ENCODE data around the gene CSTF3.
"Not testable (repeated sequence)": the region's sequence is repeated elsewhere in the genome, so short reads cannot be mapped to it uniquely, and the experiment has no call there.

Gene CSTF3

DNA sequence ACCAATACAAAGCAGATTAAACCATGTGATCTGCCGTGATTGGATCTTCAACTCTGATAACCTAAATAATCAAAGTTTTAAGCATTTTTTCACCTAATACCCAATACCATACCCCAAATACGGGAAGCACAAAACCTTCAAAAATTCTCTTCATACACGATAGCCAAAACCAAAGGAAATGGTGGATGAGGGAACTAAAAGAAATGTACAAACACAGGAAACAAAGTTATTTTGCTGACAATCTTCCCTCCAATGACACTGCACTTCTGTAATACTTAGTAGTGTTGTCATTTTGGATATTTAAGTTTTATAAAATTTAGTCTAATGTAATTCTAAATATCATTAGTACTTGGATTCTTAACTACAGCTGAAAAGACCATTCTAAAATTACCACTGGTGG is 27.0 kb downstream of the CSTF3 start:
- H3K27ac Mint-ChIP-seq: no peak overlapping the region
- no peak overlapping the region for H3K4me3 Mint-ChIP-seq
- DNase-seq (no peak), ATAC-seq (no peak)
- H3K27me3 Mint-ChIP-seq: no peaks in the 10 kb centered on the region
- H3K4me1 Mint-ChIP-seq: no peaks in the 10 kb centered on the region
- H3K9me3 Mint-ChIP-seq: no peaks in the 10 kb centered on the region

- DNase-seq (no peak), ATAC-seq (no peak)
- peaks cover 4% of the 10 kb centered on the region for H3K4me1 Mint-ChIP-seq
- no peaks in the 10 kb centered on the region for H3K9me3 Mint-ChIP-seq
- no peaks in the 10 kb centered on the region for H3K27me3 Mint-ChIP-seq
- H3K4me3 Mint-ChIP-seq: no peak overlapping the region
- no peak overlapping the region for H3K27ac Mint-ChIP-seq
Observed at GRCh38 chr11:33133761-33134160, 27.5 kb downstream of the CSTF3 start.

GRCh38 chr11:33132510-33132909 is 28.8 kb downstream of the CSTF3 start:
- no peaks in the 10 kb centered on the region for H3K27me3 Mint-ChIP-seq
- peaks cover 7% of the 10 kb centered on the region for H3K4me1 Mint-ChIP-seq
- no peak for ATAC-seq
- no peak overlapping the region for H3K27ac Mint-ChIP-seq
- DNase-seq: no peak
- H3K9me3 Mint-ChIP-seq: no peaks in the 10 kb centered on the region
- H3K4me3 Mint-ChIP-seq: no peak overlapping the region

GRCh38 chr11:33128739-33129138 is 32.5 kb downstream of the CSTF3 start:
- peaks cover 27% of the 10 kb centered on the region for H3K4me1 Mint-ChIP-seq
- ATAC-seq (no peak), DNase-seq (no peak)
- no peaks in the 10 kb centered on the region for H3K27me3 Mint-ChIP-seq
- H3K27ac Mint-ChIP-seq: no peak overlapping the region
- no peaks in the 10 kb centered on the region for H3K9me3 Mint-ChIP-seq
- peak overlapping the region in 1 of 2 donors; percentile 12 for H3K4me3 Mint-ChIP-seq

DNA sequence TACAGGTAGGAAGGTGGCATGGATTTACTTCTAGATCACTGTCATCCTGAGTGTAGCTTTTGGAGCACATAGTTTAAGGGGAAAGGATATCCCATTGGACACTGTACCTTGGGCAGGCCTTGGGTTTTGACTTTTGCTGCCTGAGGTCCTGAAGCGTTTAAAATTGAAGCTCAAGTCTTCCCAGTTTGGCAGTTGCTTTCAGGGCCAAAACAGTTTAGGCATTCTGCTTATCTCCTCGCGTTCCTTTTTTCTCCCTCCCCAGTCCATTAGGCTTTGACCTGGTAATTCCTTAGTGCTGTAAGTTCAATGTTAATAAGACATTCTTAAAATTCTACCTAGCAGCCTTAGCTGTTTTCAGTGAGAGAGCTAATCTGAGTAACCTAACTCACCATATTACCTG is 35.7 kb downstream of the CSTF3 start:
- Mint-ChIP-seq H3K9me3 (no peaks in the 10 kb centered on the region), H3K4me1 (peaks cover 27% of the 10 kb centered on the region), H3K4me3 (no peak overlapping the region), H3K27ac (no peak overlapping the region), H3K27me3 (no peaks in the 10 kb centered on the region)
- ATAC-seq (no peak), DNase-seq (no peak)

DNA sequence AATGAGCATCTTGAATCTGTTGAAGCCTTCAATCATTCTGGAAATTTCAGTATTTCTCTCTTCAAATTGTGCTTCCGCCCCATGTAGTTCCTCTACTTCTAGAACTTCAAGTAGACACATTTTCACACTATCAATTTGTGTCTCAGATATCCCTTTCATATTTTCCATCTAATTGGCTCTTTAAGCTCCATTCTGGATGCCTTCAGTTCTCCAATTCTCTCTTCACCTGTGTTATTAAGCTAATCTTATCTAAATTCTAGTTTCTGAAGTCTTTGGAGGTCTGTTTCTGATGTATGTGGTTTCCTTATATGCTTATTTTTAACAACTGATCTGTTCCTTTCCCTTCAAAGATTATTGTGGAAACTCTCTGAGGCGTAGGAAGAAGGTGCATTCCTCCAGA is 36.3 kb downstream of the CSTF3 start:
- Mint-ChIP-seq H3K4me3 (no peak overlapping the region), H3K9me3 (no peaks in the 10 kb centered on the region), H3K4me1 (peaks cover 27% of the 10 kb centered on the region), H3K27ac (no peak overlapping the region), H3K27me3 (no peaks in the 10 kb centered on the region)
- DNase-seq: no peak
- ATAC-seq: no peak

DNA sequence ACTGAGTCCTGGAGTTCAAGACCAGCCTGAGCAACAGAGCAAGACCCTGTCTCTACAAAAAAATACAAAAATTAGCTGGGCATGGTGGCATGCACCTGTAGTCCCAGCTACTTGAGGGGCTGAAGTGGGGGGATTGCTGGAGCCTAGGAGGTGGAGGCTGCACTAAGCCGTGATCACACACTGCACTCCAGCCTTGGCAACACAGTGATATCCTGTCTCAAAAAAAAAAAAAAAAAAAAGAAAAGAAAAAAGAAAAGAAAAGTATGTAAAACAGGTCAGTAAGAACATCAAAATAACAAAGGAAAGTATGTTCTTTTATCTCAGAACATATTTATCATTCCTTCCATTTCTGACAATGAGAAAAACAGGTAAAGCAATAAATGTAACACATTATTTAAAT is 38.6 kb downstream of the CSTF3 start:
- H3K27me3 Mint-ChIP-seq, H3K27ac Mint-ChIP-seq, DNase-seq, ATAC-seq, H3K4me3 Mint-ChIP-seq, H3K9me3 Mint-ChIP-seq: not testable (repeated sequence)
- H3K4me1 Mint-ChIP-seq: peaks cover 20% of the 10 kb centered on the region

DNA sequence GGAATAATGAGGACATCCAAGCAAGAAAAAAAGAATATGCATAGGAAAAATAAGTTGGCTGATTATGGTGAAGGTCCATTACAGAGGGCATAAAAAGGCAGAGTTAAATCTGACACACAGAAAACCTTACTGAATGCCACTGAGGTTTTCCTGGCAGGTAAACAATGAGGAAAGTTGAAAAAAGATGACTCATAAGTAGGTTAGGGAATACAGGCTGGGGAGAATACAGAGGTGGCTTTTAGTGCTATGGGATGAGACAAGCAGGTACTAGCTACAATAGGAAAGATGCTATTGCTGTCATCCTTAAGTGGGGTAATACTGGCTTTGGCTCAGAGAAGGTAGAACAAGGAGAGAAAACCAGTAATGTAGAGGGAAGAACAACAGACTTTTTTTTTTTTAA is 44.7 kb downstream of the CSTF3 start:
- no peaks in the 10 kb centered on the region for H3K9me3 Mint-ChIP-seq
- H3K4me3 Mint-ChIP-seq: no peak overlapping the region
- ATAC-seq (no peak), DNase-seq (no peak)
- no peak overlapping the region for H3K27ac Mint-ChIP-seq
- H3K4me1 Mint-ChIP-seq: peaks cover 6% of the 10 kb centered on the region
- H3K27me3 Mint-ChIP-seq: no peaks in the 10 kb centered on the region

GRCh38 chr11:33110083-33110482 is 51.2 kb downstream of the CSTF3 start:
- ATAC-seq (no peak), DNase-seq (no peak)
- no peak overlapping the region for H3K4me3 Mint-ChIP-seq
- H3K4me1 Mint-ChIP-seq: no peaks in the 10 kb centered on the region
- no peak overlapping the region for H3K27ac Mint-ChIP-seq
- no peaks in the 10 kb centered on the region for H3K27me3 Mint-ChIP-seq
- no peaks in the 10 kb centered on the region for H3K9me3 Mint-ChIP-seq

GRCh38 chr11:33109294-33109895 is 51.9 kb downstream of the CSTF3 start:
- Mint-ChIP-seq H3K27me3 (no peaks in the 10 kb centered on the region), H3K27ac (no peak overlapping the region), H3K4me3 (no peak overlapping the region), H3K9me3 (no peaks in the 10 kb centered on the region), H3K4me1 (no peaks in the 10 kb centered on the region)
- ATAC-seq: no peak
- DNase-seq: no peak

DNA sequence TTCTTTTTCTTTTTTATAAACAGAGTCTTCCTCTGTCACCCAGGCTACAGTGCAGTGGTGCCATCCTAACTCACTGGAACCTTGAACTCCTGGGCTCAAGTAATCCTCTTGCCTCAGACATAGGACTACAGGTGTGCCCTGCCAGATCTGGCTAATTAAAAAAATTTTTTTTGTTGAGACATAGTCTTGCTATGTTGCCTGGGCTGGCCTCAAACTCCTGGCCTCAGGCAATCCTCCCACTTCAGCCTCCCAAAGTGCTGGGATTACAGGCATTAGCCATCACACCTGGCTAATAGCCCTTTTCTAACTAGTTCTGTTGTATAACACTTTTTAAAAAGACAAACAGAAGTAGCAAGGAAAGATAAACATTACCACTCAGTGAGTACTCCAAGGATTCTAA is 57.4 kb downstream of the CSTF3 start:
- H3K4me3 Mint-ChIP-seq: no peak overlapping the region

GRCh38 chr11:33094157-33094556 is 67.1 kb downstream of the CSTF3 start:
- Mint-ChIP-seq H3K4me3 (no peak overlapping the region), H3K4me1 (no peaks in the 10 kb centered on the region), H3K27me3 (no peaks in the 10 kb centered on the region), H3K9me3 (no peaks in the 10 kb centered on the region), H3K27ac (no peak overlapping the region)
- ATAC-seq (no peak), DNase-seq (no peak)

More for the DNA sequence above, 57.4 kb downstream of the CSTF3 start:
- no peaks in the 10 kb centered on the region for H3K4me1 Mint-ChIP-seq
- no peak overlapping the region for H3K27ac Mint-ChIP-seq
- ATAC-seq (no peak), DNase-seq (no peak)
- H3K27me3 Mint-ChIP-seq: no peaks in the 10 kb centered on the region
- no peaks in the 10 kb centered on the region for H3K9me3 Mint-ChIP-seq

- Mint-ChIP-seq H3K27ac (peak overlapping the region in 1 of 2 donors; percentile 44), H3K4me1 (no peaks in the 10 kb centered on the region), H3K9me3 (no peaks in the 10 kb centered on the region), H3K4me3 (no peak overlapping the region), H3K27me3 (no peaks in the 10 kb centered on the region)
- DNase-seq: no peak
- ATAC-seq: peak; percentile 63
Observed at GRCh38 chr11:33089776-33090175, 71.5 kb downstream of the CSTF3 start.

GRCh38 chr11:33086017-33086416 is 75.3 kb downstream of the CSTF3 start:
- Mint-ChIP-seq H3K27ac (no peak overlapping the region), H3K27me3 (no peaks in the 10 kb centered on the region)
- no peak for ATAC-seq

DNA sequence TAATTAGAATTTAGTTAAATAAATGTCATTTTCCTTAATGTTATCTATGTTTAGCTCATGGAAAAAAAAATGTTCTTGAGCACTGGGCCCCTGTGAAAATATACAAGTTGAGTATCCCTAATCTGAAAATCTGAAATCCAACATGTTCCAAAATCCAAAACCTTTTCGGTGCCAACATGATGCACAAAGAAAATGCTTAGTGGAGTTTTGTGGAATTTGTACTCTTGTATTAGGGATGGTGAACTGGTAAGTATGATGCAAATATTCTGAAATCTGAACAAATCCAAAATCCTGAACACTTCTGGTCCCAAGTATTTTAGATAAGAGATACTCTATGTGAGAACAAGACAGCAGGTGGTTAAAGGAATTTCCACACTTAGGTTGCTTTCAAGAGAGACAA is 77.4 kb downstream of the CSTF3 start:
- H3K9me3 Mint-ChIP-seq: no peaks in the 10 kb centered on the region
- DNase-seq: no peak
- H3K27me3 Mint-ChIP-seq: no peaks in the 10 kb centered on the region
- peak overlapping the region in 1 of 2 donors; percentile 60 for H3K27ac Mint-ChIP-seq
- H3K4me1 Mint-ChIP-seq: no peaks in the 10 kb centered on the region
- H3K4me3 Mint-ChIP-seq: no peak overlapping the region
- ATAC-seq: no peak

More at GRCh38 chr11:33086017-33086416, 75.3 kb downstream of the CSTF3 start:
- no peak for DNase-seq
- H3K9me3 Mint-ChIP-seq: no peaks in the 10 kb centered on the region
- H3K4me3 Mint-ChIP-seq: no peak overlapping the region
- no peaks in the 10 kb centered on the region for H3K4me1 Mint-ChIP-seq

GRCh38 chr11:33072465-33072864 is 88.8 kb downstream of the CSTF3 start:
- Mint-ChIP-seq H3K9me3 (no peaks in the 10 kb centered on the region), H3K4me1 (no peaks in the 10 kb centered on the region), H3K4me3 (no peak overlapping the region), H3K27ac (no peak overlapping the region), H3K27me3 (no peaks in the 10 kb centered on the region)
- ATAC-seq: no peak
- DNase-seq: no peak

- Mint-ChIP-seq H3K27me3 (no peaks in the 10 kb centered on the region), H3K4me3 (no peak overlapping the region), H3K27ac (no peak overlapping the region), H3K4me1 (peaks cover 22% of the 10 kb centered on the region), H3K9me3 (no peaks in the 10 kb centered on the region)
- no peak for DNase-seq
- ATAC-seq: no peak
Observed at GRCh38 chr11:33068611-33069340, 92.5 kb downstream of the CSTF3 start.

Data from stimulated activated naive CD8-positive, alpha-beta T cell treated with anti-CD3 and anti-CD28 coated beads, Interleukin-15, amount 100 ng/mL, for 72 hours (primary cell).